ENCODE results near the gene RTCB. TPM values are rescaled to one million over a fixed set of nuclear protein-coding genes. Genes with fewer than 3 reads are reported as not detected.

RTCB gene
- total and polyA plus RNA-seq, 2 of the 13 experiments (the other 11 are each of a cell fraction or from before 2014, with no cell fraction given) = 108 to 167 TPM

DNA sequence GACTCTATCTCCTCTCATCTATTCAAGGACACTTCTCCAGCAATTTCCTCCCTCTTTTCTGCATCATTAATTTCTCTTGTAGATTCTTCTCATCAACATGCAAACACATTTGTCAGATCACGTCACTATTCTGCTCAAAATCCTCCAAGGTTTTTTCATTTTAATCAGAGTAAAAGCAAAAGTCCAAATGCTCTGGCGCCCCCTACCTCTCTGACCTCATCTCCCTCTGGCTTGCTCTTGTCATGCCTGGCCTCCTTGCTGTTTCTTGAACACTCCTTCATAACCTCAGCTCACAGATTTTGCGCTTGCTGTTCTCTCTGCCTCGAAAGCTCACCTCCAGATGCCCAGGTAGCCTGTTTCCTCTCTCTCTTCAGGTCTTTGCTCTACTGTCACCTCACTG is 22.4 kb downstream of the RTCB start:
- BruUV-seq (replicated peaks) = no TSS peak
- Histone ChIP-seq H3K27ac (ENCODE audit: extremely low read length, insufficient read depth, low read length) (no peak overlapping the region), H3K9me3 (ENCODE audit: low read length) (no peaks in the 10 kb centered on the region), H3K4me3 (replicated peaks in 1 of 3; ENCODE audit: insufficient read depth in 1 of 3, low read depth in 2 of 3, low read length in 3 of 3) (no peak overlapping the region), H3K4me1 (ENCODE audit: insufficient read depth, low read length) (no peaks in the 10 kb centered on the region), H3K27me3 (ENCODE audit: control insufficient read depth in 1 of 2, insufficient read depth in 2 of 2, low read length in 2 of 2) (no peaks in the 10 kb centered on the region), H3K36me3 (replicated peaks in 1 of 2; ENCODE audit: control insufficient read depth in 1 of 2, insufficient read depth in 2 of 2, low read length in 2 of 2) (peaks cover 20 to 60% of the 10 kb centered on the region in 2 experiments), H4K20me1 (ENCODE audit: insufficient read depth, low read length) (no peaks in the 10 kb centered on the region), H2AFZ (ENCODE audit: low read length) (no peak overlapping the region), H3K4me2 (ENCODE audit: low read depth, low read length) (no peak overlapping the region), H3K79me2 (ENCODE audit: insufficient read depth, low read length) (no peaks in the 10 kb centered on the region), H3K9ac (ENCODE audit: insufficient read depth, low read depth, low read length) (no peak overlapping the region)
- POLR2A ChIA-PET = no interaction called here
- in situ Hi-C loops (cut with HindIII; ENCODE audit: extremely low pct_ligation_motif_present, low pct_unique_long_range_greater_than_20kb) (no loop called here), intact Hi-C loops (cut with micrococcal nuclease; ENCODE audit: unreplicated experiment) (no loop called here)
- CTCF ChIA-PET (ENCODE audit: low intra/inter-chr PET ratio, low total read pairs) = no interaction called here
- TF ChIP-seq, protein P1, sequence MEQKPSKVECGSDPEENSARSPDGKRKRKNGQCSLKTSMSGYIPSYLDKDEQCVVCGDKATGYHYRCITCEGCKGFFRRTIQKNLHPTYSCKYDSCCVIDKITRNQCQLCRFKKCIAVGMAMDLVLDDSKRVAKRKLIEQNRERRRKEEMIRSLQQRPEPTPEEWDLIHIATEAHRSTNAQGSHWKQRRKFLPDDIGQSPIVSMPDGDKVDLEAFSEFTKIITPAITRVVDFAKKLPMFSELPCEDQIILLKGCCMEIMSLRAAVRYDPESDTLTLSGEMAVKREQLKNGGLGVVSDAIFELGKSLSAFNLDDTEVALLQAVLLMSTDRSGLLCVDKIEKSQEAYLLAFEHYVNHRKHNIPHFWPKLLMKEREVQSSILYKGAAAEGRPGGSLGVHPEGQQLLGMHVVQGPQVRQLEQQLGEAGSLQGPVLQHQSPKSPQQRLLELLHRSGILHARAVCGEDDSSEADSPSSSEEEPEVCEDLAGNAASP (CRISPR knock-in tag; IDR thresholded peaks at IDR 0.05; ENCODE audit: borderline replicate concordance) = no peak
- peak; percentile 16; the same call in 1 of the 2 replicates for TF ChIP-seq STAG1 (CRISPR knock-in tag; IDR thresholded peaks at IDR 0.05)
- TF ChIP-seq, protein P2, sequence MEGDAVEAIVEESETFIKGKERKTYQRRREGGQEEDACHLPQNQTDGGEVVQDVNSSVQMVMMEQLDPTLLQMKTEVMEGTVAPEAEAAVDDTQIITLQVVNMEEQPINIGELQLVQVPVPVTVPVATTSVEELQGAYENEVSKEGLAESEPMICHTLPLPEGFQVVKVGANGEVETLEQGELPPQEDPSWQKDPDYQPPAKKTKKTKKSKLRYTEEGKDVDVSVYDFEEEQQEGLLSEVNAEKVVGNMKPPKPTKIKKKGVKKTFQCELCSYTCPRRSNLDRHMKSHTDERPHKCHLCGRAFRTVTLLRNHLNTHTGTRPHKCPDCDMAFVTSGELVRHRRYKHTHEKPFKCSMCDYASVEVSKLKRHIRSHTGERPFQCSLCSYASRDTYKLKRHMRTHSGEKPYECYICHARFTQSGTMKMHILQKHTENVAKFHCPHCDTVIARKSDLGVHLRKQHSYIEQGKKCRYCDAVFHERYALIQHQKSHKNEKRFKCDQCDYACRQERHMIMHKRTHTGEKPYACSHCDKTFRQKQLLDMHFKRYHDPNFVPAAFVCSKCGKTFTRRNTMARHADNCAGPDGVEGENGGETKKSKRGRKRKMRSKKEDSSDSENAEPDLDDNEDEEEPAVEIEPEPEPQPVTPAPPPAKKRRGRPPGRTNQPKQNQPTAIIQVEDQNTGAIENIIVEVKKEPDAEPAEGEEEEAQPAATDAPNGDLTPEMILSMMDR (CRISPR knock-in tag; IDR thresholded peaks at IDR 0.05) = peak; percentile 50
- 80% methylated on average over 4 of the region's 4 CpGs for whole genome bisulfite sequencing (ENCODE audit: low lambda C conversion rate)
- FAIRE-seq (no peak), ATAC-seq (peak; percentile 52), DNase-seq (ENCODE audit: low spot score) (no peak)

DNA sequence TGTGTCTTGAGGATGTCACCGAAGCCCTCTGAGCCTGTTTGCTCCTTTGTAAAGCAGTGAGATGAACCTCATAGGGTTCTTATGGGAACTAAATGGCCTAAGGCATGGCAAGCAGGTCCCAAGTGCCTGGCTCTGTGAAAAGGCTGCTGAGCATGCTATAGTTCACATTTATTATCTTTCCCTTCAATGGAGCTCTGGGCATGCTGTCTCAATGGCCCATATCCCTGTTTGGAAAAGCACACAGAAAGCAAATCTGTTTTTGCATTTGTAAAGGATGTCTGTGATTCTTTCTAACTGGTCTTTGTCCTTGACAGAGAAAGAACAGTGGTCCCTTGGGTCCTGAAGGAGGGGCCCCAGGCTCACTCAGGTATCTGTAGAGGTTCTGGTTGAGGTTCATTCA is 26.4 kb downstream of the RTCB start:
- Histone ChIP-seq H3K4me3 (replicated peaks in 1 of 3; ENCODE audit: insufficient read depth in 1 of 3, low read depth in 2 of 3, low read length in 3 of 3) (no peak overlapping the region), H3K4me1 (ENCODE audit: insufficient read depth, low read length) (no peaks in the 10 kb centered on the region), H2AFZ (ENCODE audit: low read length) (no peak overlapping the region), H3K27ac (ENCODE audit: extremely low read length, insufficient read depth, low read length) (no peak overlapping the region), H3K27me3 (ENCODE audit: control insufficient read depth in 1 of 2, insufficient read depth in 2 of 2, low read length in 2 of 2) (no peaks in the 10 kb centered on the region), H3K9me3 (ENCODE audit: low read length) (no peaks in the 10 kb centered on the region), H3K36me3 (replicated peaks in 1 of 2; ENCODE audit: control insufficient read depth in 1 of 2, insufficient read depth in 2 of 2, low read length in 2 of 2) (peaks cover 15 to 28% of the 10 kb centered on the region in 2 experiments; a peak in 4 of 5 replicates), H3K4me2 (ENCODE audit: low read depth, low read length) (no peak overlapping the region), H4K20me1 (ENCODE audit: insufficient read depth, low read length) (no peaks in the 10 kb centered on the region), H3K79me2 (ENCODE audit: insufficient read depth, low read length) (no peaks in the 10 kb centered on the region), H3K9ac (ENCODE audit: insufficient read depth, low read depth, low read length) (no peak overlapping the region)
- DNase-seq (ENCODE audit: low spot score) (no peak), FAIRE-seq (no peak), ATAC-seq (no peak)
- BruUV-seq (replicated peaks) = TSS peak; percentile 20
- intact Hi-C loops (cut with micrococcal nuclease; ENCODE audit: unreplicated experiment) (no loop called here), in situ Hi-C loops (cut with HindIII; ENCODE audit: extremely low pct_ligation_motif_present, low pct_unique_long_range_greater_than_20kb) (no loop called here)
- 100% methylated on average over 1 of the region's 1 CpG for WGBS (ENCODE audit: low lambda C conversion rate)
- CTCF ChIA-PET (ENCODE audit: low intra/inter-chr PET ratio, low total read pairs) = no interaction called here
- TF ChIP-seq, protein P3, sequence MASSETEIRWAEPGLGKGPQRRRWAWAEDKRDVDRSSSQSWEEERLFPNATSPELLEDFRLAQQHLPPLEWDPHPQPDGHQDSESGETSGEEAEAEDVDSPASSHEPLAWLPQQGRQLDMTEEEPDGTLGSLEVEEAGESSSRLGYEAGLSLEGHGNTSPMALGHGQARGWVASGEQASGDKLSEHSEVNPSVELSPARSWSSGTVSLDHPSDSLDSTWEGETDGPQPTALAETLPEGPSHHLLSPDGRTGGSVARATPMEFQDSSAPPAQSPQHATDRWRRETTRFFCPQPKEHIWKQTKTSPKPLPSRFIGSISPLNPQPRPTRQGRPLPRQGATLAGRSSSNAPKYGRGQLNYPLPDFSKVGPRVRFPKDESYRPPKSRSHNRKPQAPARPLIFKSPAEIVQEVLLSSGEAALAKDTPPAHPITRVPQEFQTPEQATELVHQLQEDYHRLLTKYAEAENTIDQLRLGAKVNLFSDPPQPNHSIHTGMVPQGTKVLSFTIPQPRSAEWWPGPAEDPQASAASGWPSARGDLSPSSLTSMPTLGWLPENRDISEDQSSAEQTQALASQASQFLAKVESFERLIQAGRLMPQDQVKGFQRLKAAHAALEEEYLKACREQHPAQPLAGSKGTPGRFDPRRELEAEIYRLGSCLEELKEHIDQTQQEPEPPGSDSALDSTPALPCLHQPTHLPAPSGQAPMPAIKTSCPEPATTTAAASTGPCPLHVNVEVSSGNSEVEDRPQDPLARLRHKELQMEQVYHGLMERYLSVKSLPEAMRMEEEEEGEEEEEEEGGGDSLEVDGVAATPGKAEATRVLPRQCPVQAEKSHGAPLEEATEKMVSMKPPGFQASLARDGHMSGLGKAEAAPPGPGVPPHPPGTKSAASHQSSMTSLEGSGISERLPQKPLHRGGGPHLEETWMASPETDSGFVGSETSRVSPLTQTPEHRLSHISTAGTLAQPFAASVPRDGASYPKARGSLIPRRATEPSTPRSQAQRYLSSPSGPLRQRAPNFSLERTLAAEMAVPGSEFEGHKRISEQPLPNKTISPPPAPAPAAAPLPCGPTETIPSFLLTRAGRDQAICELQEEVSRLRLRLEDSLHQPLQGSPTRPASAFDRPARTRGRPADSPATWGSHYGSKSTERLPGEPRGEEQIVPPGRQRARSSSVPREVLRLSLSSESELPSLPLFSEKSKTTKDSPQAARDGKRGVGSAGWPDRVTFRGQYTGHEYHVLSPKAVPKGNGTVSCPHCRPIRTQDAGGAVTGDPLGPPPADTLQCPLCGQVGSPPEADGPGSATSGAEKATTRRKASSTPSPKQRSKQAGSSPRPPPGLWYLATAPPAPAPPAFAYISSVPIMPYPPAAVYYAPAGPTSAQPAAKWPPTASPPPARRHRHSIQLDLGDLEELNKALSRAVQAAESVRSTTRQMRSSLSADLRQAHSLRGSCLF (CRISPR knock-in tag; IDR thresholded peaks at IDR 0.05; ENCODE audit: borderline replicate concordance) = no peak
- POLR2A ChIA-PET = no interaction called here
